Kidney tubule cell (primary cell): ENCODE data around the gene SUDS3.

ENCODE experiments used
- DNase-seq: peaks from one replicate; pipeline ENCODE4 v3.0.0-alpha.2; 2018; ENCODE audit warnings: low spot score

Gene SUDS3

DNA sequence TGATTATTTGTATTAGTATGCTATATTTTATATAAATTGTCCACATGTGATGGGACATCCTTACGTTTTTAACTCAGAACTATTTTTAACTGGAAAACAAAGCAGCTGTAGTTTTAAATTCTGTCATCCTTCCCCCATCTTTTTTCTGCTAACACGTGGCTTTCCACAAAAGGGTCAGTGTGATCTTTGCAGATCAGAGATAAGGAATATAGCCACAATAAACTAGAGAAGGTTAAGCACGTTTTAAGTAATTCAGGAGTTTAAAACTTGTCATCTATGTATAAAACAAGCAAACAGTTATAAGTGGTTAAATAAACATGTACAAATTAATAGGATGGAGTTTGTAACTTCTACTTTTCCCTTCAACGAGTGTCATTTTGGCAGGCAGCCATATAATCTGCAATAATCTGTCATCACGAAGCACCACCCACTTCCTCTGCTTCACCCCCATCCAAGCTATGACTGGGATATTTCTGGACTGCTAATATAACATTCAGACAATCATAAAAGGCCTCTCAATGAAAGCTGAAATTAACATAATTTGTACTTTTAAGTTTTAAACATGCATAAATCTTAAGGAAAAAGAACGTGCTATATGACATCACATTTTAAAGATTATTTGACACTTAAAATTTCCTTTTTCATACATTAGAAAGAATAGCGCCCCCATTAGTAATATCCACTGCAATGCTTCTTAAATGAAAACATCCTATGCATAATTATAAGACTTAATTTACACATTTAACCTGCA is 18.9 kb upstream of the SUDS3 start:
- no peak for DNase-seq

GRCh38 chr12:118358008-118358359 is 18.4 kb upstream of the SUDS3 start:
- no peak for DNase-seq

DNA sequence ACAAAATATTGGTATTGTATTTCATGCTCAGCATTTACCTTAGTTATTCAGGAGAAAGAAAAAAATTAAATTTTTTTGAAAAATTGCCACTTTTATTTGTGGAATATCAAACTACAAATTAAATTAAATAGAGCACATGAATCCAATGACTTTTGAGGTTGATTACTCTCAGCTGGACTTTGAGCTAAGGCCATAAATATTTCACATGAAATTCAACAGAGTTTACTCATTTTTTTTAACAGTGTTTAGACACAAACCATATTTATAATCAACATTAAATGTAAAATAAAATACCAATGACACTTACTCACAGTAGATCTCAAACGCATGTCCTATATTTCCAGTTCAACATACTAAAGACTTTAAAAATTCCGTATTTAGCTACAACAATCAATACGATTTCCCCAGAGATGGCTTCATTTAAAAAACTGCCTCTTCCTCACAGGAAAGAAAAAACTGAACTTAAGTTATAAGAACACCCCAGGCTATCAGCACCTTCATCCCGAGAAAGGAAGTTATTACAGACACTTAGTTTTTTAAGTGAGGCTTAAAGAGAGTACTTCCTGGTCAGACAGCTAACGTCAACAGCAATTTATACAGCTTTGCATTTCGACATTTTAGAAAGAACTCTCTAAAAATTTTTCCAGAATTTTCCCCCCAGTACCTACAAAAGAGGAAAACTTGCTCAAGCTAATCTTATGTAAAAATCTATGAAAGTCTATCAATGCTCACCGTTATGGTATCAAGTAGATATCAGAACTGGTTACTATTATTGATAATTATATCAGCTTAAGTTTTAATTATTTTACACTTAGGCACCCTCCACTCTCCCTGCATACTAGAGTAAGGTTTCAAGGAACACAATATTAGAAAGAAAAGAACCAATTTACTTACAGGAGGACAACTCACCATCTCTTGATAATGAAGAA is 17.5 kb upstream of the SUDS3 start:
- DNase-seq: no peak

DNA sequence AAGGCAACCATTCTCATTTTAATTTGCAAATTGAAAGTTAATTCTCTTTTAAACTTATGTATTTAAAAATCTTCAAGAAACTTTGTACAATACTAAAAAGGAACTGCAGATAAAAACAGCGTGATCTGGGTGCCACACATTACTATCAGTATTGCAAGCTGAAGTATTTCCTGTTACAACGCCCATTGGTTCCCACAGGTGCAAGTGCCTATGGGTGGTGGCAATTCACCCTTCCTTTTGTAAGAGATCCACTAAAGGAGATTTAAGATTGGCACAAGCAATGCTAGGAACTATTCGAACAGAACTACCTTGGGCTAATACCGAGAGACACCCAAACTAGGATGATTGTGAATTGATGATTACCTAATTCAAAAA is 16.8 kb upstream of the SUDS3 start:
- DNase-seq: no peak

DNA sequence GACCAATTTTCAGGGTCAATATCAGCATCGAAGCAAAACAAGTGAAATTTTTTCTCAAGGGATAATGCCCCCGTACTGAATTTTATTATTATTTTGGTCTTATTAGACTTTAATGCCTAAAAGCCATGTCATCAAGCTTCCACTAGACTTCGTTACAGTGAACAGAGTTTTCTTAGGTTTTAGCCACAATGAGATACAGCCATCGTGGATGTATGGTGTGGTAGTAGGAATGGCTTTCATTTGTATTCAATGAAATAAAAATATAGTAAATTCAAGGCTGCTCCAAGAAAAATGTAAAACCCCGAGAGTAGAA is 15.3 kb upstream of the SUDS3 start:
- no peak for DNase-seq

- DNase-seq: no peak
These were observed 14.5 kb upstream of the SUDS3 start for GRCh38 chr12:118361889-118362288.

DNA sequence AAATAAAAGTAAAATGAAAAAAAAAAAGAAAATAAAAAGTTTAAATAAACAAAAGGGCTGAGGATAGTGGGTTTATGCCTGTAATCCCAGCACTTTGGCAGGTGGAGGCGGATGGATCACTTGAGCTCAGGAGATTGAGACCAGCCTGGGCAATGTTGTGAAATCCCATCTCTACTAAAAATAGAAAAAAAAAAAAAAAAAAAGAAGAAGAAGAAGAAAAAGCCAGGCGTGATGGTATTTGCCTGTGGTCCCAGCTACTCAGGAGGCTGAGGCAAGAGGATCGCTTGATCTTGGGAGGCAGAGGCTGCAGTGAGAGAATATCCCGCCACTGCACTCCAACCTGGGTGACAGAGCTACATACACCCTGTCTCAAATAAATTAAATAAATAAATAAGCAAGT is 7.5 kb upstream of the SUDS3 start:
- DNase-seq: no peak

DNA sequence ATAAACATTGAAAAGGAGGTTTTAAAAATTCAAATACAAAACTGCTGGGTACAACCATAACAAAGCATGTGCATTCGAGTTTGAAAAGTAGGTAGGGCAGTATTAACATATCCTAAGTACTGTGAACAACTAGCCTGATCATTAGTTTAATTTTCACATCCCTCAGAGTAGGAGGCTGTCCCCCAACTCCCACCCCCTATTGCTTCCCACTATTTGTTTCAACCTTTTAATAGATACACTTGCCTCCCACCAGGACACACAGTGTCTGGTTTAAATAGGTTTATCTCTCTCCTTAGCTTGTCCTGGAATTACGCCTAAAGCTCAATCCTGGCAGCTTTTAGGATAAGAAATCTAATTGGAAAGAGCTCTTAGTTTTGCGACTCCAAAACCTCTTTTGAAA is 5.8 kb upstream of the SUDS3 start:
- no peak for DNase-seq

- no peak for DNase-seq
These were observed 4.8 kb upstream of the SUDS3 start for GRCh38 chr12:118371321-118372282.

- DNase-seq: peak; percentile 99
These were observed 3.5 kb upstream of the SUDS3 start, which contains the start of gene TAOK3 for GRCh38 chr12:118372541-118373495. Gene TAOK3, minus strand, starts transcription at chr12:118372907. Its CDS starts 117,340 bp downstream, at chr12:118255567.

GRCh38 chr12:118373616-118374015 is 2.7 kb upstream of the SUDS3 start:
- DNase-seq: no peak

GRCh38 chr12:118374126-118374725 is 2.1 kb upstream of the SUDS3 start:
- DNase-seq: no peak

DNA sequence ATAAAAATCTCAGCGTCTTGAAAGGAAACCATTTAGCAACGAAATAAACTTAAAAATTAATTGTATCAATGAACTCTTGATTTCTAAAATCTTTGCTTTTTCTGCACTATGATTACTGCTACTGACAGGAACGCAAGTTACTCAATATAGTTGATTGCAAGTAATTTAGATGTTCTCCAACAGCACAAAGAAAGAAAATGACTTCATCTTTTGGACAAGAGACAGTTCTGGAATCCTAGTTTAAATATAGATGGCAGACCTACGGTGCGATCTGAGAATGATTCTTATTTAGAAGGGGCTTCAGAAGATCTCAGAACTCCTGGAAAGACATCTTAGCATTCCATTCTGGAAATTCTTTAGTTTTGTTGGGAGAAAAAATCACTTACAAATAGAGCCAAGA is 1.4 kb upstream of the SUDS3 start:
- no peak for DNase-seq

DNA sequence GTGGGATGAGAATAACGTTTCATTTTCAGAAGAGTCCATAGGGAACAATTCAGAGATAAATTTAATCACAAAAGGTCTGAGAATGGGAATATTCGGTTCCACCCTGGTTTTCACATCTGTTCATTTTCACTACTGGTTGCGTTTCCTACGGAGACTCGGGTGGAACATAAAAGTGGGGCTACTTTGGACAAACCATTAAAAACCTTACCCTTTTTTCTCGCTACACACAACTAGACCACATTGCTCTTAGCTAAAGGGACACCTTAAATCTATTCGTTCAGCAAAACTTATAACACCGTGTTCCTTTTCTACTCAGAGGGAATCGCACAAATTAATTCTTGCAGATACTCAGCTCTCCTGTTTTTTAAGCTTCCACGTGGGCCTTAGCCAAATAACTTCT is 1.0 kb upstream of the SUDS3 start:
- no peak for DNase-seq

DNA sequence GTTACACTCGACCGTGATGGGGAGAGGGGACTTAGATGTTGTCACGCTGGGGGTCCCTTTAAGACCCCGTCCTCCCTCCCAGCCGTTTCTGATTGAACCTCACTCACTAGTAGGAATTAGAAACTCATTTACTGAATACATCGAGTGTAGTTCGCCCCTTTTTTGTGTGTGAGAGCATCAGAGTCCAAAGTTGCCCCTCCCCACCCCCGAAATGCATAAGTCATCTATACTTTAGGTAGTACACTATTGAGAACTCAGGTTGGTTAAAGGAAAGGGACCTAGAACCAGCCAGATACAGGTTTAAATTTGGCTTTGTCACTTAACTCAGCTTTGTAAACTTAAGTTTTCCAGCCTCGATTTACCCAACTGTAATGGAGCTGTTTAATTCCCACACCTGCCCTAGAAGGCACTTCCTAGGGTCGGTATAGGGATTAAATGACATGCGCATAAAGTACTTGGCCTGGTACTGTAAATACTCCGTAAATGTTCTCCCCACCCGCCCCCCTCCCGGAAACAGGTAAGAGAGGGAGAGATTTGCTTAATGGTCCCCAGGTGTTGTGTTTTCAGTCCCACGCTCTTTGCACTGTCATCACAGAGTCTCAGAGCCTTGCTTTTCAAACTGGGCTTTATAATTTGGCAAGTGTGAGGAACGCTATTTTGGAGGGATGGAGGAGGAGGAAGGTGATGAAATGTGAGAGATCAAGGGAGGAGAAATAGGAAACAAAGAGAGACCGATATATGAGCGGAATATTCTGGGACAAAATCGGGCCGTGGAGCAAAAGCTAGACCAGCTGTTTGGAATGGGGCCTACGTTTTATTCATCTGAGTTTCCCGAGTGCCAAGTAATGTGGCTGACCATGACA is 897 bp downstream of the SUDS3 start:
- no peak for DNase-seq

DNA sequence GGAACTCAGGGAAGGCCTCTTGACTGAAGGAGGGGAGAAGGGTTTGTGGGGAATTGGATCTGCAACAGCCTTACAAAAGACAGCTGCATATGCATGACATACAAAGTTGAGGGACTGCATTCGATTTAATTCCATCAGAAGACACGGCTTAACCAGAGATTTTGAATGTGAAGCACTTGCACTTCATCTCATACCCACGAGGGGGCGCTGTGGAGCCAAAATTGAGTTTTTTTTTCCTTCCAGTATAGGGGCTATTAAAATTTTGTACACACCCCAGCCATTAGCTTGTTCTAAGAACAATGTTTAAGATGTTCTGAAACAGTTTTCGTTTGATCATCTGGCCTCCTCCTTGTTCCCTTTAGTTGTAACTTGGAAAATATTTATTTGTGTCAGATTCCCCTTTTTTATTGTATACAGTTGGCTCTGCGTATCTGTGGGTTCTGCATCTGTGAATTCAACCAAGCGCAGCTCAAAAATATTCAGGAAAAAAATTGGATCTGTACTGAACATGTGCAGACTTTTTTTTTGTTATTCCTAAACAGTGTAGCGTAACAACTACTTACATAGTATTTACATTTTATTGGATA is 1.6 kb downstream of the SUDS3 start:
- DNase-seq: peak; percentile 63

GRCh38 chr12:118391424-118391823 is 15.1 kb downstream of the SUDS3 start:
- no peak for DNase-seq

DNA sequence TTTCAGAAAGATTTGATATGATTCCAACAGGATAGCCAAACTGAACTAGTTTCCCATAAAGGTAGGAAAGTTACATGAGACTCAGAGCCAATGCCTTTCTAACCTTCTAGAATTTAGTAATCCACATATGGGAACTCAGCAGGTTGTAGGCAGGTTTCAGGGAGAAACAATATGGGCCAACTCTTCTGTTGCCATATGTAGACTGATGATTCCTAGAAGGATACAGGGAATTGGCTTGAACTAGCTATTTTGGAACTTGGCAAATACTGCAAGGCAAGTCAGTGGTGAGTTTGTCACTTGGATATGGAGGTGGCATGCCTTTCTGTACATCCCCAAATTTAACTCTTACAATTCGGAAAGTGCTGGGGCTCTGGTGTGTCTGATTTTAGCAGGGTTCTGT is 15.5 kb downstream of the SUDS3 start:
- DNase-seq: no peak

DNA sequence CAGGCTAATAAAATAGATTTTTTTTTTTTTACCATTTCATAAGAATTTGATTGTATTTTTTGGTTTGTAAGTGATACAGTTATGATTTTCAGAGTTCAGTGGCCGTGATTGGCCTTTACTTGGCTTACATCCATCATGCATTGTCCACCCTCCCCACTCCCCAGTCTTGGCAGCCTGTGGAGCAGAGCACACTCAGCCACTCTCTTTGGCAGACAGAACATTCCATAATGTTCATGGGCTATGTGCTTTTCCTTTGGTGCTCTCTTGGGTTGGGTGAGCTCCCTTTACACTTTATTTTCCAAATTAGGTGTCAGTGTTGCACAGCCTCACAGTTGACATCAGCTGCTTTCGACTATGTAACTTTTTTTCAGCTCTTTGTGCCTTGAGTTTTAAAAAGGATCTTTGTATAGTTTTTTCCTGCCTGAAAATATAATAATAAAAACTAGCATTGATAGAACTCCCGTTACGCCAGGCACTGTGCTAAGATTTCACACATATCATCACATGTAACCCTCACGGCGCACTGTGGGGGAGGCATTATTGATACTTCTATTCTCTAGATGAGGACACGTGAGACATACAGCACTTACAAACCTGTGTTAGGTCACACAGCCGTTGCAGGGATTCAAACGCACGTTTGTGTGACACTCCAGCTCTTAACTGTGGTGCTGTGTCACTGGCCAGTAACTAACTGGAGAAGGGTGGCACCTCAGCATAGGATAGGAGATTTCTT is 21.5 kb downstream of the SUDS3 start:
- DNase-seq: no peak
